Stomach (tissue), 9 donors: ENCODE measurements around the gene LDLRAD3. TPM values are rescaled to one million over a fixed set of nuclear protein-coding genes. Genes with fewer than 3 reads are reported as not detected.
A peak's percentile ranks its signal among the peaks of the same experiment; 100 is the strongest.

Experiments used
- DNase-seq, 2 donors: peaks; one replicate each; pipeline versions ENCODE4 v3.0.0 to v3.0.0-alpha.2; 2013 to 2019
- H3K27ac ChIP-seq, 5 donors: fragments of 200-600 bp in 4 of 5; sonication (generic) in 4 of 5; one replicate each; pipeline ENCODE4 v1.5.1; 2013 to 2019; ENCODE audit warnings: mild to moderate bottlenecking in 1 of 5, moderate library complexity in 1 of 5
- H3K27me3 ChIP-seq, 3 donors: fragments of 200-600 bp; sonication (generic); one replicate each; pipeline ENCODE4 v1.5.1; 2017 to 2019; ENCODE audit warnings: mixed run types in 1 of 3
- H3K36me3 ChIP-seq, 4 donors: fragments of 200-600 bp; sonication (generic); 1 replicate in 3 of 4; 2 replicates in 1 of 4; pipeline ENCODE4 v1.5.1; 2016 to 2019
- H3K4me1 ChIP-seq, 4 donors: fragments of 200-600 bp; sonication (generic); one replicate each; pipeline ENCODE4 v1.5.1; 2016 to 2019
- H3K4me3 ChIP-seq, 4 donors: fragments of 200-600 bp; sonication (generic) in 3 of 4; one replicate each; pipeline ENCODE4 v1.5.1; 2016 to 2019; ENCODE audit warnings: mild to moderate bottlenecking in 1 of 4
- H3K9me3 ChIP-seq, 4 donors: fragments of 200-600 bp; sonication (generic); one replicate each; pipeline ENCODE4 v1.5.1; 2016 to 2019
- EP300 ChIP-seq: sonication (generic); formaldehyde crosslinking; IDR thresholded peaks from one replicate; pipeline ENCODE4 v1.6.1; 2017; ENCODE audit warnings: antibody characterized with exemption
- POLR2A ChIP-seq, 4 donors: fragments of 450-650 bp; IDR thresholded peaks; one replicate each; pipeline ENCODE4 v1.6.1; 2016; ENCODE audit warnings: antibody characterized with exemption in 4 of 4, control low read depth in 2 of 4, mild to moderate bottlenecking in 1 of 4, moderate library complexity in 1 of 4
- POLR2AphosphoS5 ChIP-seq, 3 donors: sonication (generic); formaldehyde crosslinking; IDR thresholded peaks; one replicate each; pipeline ENCODE4 v1.6.1; 2016; ENCODE audit warnings: antibody characterized with exemption in 3 of 3
- WGBS, 5 donors: extraction: QIAGEN DNeasy Blood & Tissue Kit in 3 of 5; methylation state at CpG; one replicate each; pipeline versions ENCODE4 v1.1.5 to v1.1.7; 2013 to 2018; 5-methylcytosine and 5-hydroxymethylcytosine counted together
- intact Hi-C: fragments of 100-400 bp; cut with DNase I; formaldehyde crosslinking; loops from one replicate; pipeline ENCODE4 v1.15.1; 2023; ENCODE audit warnings: low total_unique reads
- polyA plus RNA-seq, 3 donors: library from polyadenylated mRNA; stranded (reverse); fragments of 200-250 nt; gene quantifications; one replicate each; pipeline ENCODE4 v1.2.3, GENCODE V29; 2013
- total RNA-seq, 5 donors: library from RNA; depleted of rRNA; stranded (reverse); fragments of >200 nt; gene quantifications; one replicate each; pipeline versions ENCODE4 v1.1.0 to v1.2.3, GENCODE V29; 2014 to 2016
- TF ChIP-seq, protein P1 (sequence below), 7 experiments: fragments of 450-650 bp in 4 of 7; fragments of 200-600 bp in 3 of 7; sonication (generic) in 3 of 7; IDR thresholded peaks; one replicate each; pipeline ENCODE4 v1.5.1; 2016 to 2019; ENCODE audit warnings: antibody characterized with exemption in 7 of 7, control low read depth in 2 of 7, mild to moderate bottlenecking in 1 of 7
- donor health status: healthy with polysubstance abuse.
- donor health status: Bipolar disorder and iron deficiency.
- donor health status: healthy.

The LDLRAD3 gene
- total and polyA plus RNA-seq, 8 donors = 2.0 to 22.8 (median 7.9) TPM

DNA sequence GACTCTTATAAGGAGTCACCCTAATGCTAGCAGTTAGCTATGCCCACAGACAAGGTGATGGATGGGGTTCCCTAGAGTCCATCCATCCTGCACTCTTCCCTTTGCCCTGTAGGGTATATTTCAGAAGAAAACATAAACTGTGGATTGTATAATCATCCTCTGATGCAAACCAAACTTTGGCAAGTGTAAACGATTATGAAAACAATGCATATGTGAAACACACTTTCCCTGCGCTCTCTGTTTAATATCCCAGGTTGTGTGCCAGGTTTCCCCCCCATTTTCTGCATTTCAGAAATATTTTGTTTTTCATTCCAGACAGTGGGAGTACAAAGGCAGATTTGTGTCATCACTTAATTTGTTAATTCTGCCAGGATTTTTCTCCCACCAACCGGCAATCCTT is 110.0 kb downstream of the LDLRAD3 start:
- no peaks in the 10 kb centered on the region for H3K36me3 ChIP-seq
- H3K4me3 ChIP-seq = no peak overlapping the region
- intact Hi-C loops = no loop called here
- TF ChIP-seq POLR2AphosphoS5 (IDR thresholded peaks at IDR 0.05) (no peak), EP300 (no peak), POLR2A (IDR thresholded peaks at IDR 0.05) (no peak)
- TF ChIP-seq, protein P1, sequence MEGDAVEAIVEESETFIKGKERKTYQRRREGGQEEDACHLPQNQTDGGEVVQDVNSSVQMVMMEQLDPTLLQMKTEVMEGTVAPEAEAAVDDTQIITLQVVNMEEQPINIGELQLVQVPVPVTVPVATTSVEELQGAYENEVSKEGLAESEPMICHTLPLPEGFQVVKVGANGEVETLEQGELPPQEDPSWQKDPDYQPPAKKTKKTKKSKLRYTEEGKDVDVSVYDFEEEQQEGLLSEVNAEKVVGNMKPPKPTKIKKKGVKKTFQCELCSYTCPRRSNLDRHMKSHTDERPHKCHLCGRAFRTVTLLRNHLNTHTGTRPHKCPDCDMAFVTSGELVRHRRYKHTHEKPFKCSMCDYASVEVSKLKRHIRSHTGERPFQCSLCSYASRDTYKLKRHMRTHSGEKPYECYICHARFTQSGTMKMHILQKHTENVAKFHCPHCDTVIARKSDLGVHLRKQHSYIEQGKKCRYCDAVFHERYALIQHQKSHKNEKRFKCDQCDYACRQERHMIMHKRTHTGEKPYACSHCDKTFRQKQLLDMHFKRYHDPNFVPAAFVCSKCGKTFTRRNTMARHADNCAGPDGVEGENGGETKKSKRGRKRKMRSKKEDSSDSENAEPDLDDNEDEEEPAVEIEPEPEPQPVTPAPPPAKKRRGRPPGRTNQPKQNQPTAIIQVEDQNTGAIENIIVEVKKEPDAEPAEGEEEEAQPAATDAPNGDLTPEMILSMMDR (IDR thresholded peaks at IDR 0.05) = no peak
- no peaks in the 10 kb centered on the region for H3K9me3 ChIP-seq
- no peaks in the 10 kb centered on the region for H3K27me3 ChIP-seq
- DNase-seq = peak in 1 of 2 donors; percentile 60
- peaks cover 0 to 4% (median 0%) of the 10 kb centered on the region in 4 donors for H3K4me1 ChIP-seq
- H3K27ac ChIP-seq = no peak overlapping the region
- WGBS, 5 donors = 71 to 87% (median 81%) methylated on average over 3 of the region's 3 CpGs

DNA sequence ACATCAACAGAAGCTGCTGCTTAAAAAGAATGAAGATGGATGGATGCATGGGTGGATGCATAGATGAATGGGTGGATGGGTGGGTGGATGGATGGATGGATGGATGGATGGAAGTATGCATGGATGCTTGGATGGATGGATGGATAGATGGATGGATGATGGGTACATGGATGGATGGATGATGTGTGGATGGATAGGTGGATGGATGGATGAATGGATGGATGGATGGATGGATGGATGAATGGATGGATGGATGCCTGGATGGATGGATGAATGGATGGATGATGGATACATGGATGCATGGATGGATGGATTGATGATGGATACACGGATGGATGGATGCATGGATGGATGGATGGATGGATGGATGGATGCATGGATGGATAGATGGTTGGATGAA is 110.8 kb downstream of the LDLRAD3 start:
- Histone ChIP-seq H3K4me1 (peaks cover 0 to 4% (median 0%) of the 10 kb centered on the region in 4 donors), H3K36me3 (no peaks in the 10 kb centered on the region), H3K9me3 (peaks cover 0 to 5% (median 2%) of the 10 kb centered on the region in 4 donors), H3K4me3 (no peak overlapping the region), H3K27ac (no peak overlapping the region), H3K27me3 (no peaks in the 10 kb centered on the region)
- TF ChIP-seq, protein P1 (IDR thresholded peaks at IDR 0.05) = no peak
- TF ChIP-seq POLR2AphosphoS5 (IDR thresholded peaks at IDR 0.05) (no peak), POLR2A (IDR thresholded peaks at IDR 0.05) (no peak), EP300 (no peak)
- intact Hi-C loops = no loop called here
- WGBS, 5 donors = 76 to 96% (median 92%) methylated on average over 1 of the region's 1 CpG
- no peak for DNase-seq

DNA sequence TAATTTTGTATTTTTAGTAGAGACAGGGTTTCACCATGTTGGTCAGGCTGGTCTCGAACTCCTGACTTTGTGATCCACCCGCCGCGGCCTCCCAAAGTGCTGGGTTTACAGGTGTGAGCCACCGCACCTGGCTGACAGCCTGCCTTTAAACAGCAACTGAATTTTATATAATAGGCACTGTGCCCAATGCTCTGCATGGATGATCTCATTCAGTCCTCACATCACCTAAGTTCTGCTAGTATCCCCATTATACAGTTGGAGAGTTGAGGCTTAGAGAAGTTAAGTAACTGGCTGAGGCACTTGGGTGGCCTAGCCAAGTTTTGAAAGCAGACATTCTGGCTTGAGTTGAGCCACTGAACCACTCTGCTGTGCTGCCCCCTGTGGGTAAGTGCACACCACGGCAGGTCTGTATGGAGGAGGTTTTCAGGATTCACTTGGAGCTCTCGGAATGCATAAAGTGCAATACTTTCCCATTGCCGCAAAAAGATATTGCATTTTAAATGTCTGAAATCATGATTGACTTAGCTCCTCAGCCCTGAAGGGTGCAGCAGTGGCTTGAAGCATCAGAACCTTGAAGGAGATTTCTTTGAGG is 112.4 kb downstream of the LDLRAD3 start:
- DNase-seq = peak in 1 of 2 donors; percentile 52
- peak overlapping the region in 1 of 5 donors; percentile 40 for H3K27ac ChIP-seq
- no peaks in the 10 kb centered on the region for H3K27me3 ChIP-seq
- H3K4me3 ChIP-seq = no peak overlapping the region
- intact Hi-C loops = no loop called here
- H3K36me3 ChIP-seq = no peaks in the 10 kb centered on the region
- TF ChIP-seq, protein P1 (IDR thresholded peaks at IDR 0.05) = peak in 1 of 7 experiments; percentile 13
- TF ChIP-seq EP300 = no peak
- WGBS, 5 donors = 91 to 92% (median 92%) methylated on average over 8 of the region's 8 CpGs
- peaks cover 0 to 10% (median 3%) of the 10 kb centered on the region in 4 donors for H3K9me3 ChIP-seq
- peaks cover 0 to 4% (median 0%) of the 10 kb centered on the region in 4 donors for H3K4me1 ChIP-seq

DNA sequence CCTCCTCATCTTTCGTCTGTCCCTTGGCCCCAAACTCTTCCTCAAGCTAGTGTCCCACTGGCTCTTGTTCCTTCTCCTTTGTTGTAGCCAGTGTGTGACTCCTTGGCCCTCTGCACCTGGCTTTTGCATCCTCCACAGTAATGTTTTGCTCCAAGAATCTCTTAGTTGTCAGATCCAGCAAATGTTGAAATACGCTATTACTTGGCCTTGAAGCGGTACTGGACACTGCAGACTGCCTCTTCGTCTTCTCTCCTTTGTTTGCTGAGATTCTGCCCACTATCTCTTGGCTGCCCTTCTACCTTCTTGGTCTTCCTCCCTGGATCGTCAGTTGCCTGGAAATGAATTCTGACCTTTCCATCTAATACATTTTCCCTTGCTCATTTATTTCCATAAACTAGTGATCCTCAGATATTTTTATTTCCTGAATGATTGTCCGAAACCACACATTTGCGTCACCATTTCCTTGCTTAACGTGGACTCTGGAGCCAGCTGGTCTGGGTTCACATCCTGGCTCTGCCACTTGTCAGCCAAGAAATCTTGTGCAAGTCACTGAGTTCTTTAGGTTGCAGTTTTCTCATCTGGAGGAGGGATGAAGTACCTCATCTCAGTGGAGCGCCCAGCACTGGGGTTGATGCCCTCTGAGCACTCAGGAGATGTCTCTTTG is 113.6 kb downstream of the LDLRAD3 start:
- intact Hi-C loops = no loop called here
- Histone ChIP-seq H3K36me3 (no peaks in the 10 kb centered on the region), H3K27ac (peak overlapping the region; percentile 1 to 63 (median 43)), H3K27me3 (no peaks in the 10 kb centered on the region), H3K4me3 (no peak overlapping the region), H3K4me1 (peaks cover 0 to 4% (median 0%) of the 10 kb centered on the region in 4 donors), H3K9me3 (peaks cover 0 to 10% (median 3%) of the 10 kb centered on the region in 4 donors)
- WGBS, 5 donors = 67 to 89% (median 84%) methylated on average over 9 of the region's 9 CpGs
- DNase-seq = no peak
- TF ChIP-seq, protein P1 (IDR thresholded peaks at IDR 0.05) = no peak
- TF ChIP-seq EP300 (no peak), POLR2A (IDR thresholded peaks at IDR 0.05) (no peak), POLR2AphosphoS5 (IDR thresholded peaks at IDR 0.05) (peak in 2 of 3 donors; percentile 22 to 53)
